HAP-1 (cell line): ENCODE results near the gene CFC1B.
"Not testable (repeated sequence)": the region's sequence is repeated elsewhere in the genome, so short reads cannot be mapped to it uniquely, and the experiment has no call there.

Experiments
- DNase-seq, 2 experiments: peaks; one replicate each; pipeline ENCODE4 v3.0.0-alpha.2; 2016 to 2020; ENCODE audit warnings: low spot score in 2 of 2
- H3K27me3 ChIP-seq: fragments of 250-450 bp; sonication (Bioruptor Pico); 2 replicates; pipeline ENCODE4 v1.5.1; 2020; ENCODE audit warnings: low read depth, mild to moderate bottlenecking, moderate library complexity
- H3K36me3 ChIP-seq: fragments of 250-450 bp; sonication (Bioruptor Pico); replicated peaks from 2 replicates; pipeline ENCODE4 v1.5.1; 2020; ENCODE audit warnings: mild to moderate bottlenecking
- H3K4me1 ChIP-seq: fragments of 250-450 bp; sonication (Bioruptor Pico); 2 replicates; pipeline ENCODE4 v1.5.1; 2020; ENCODE audit warnings: mild to moderate bottlenecking
- H3K4me3 ChIP-seq: fragments of 250-450 bp; sonication (Bioruptor Pico); 2 replicates; pipeline ENCODE4 v1.5.1; 2020; ENCODE audit warnings: mild to moderate bottlenecking, moderate library complexity
- H3K9me3 ChIP-seq: fragments of 250-450 bp; sonication (Bioruptor Pico); 2 replicates; pipeline ENCODE4 v1.5.1; 2020; ENCODE audit warnings: mild to moderate bottlenecking, moderate library complexity
- in situ Hi-C: fragments of 300-500 bp; cut with MboI; formaldehyde crosslinking; loops from 3 replicates; pipeline ENCODE4 v1.14.3; 2020; ENCODE audit warnings: low sequenced_read_pairs, inconsistent platforms, mixed read lengths

Gene CFC1B

GRCh38 chr2:130542789-130543188 lies 21.8 kb downstream of the CFC1B start:
- in situ Hi-C loops, DNase-seq, H3K9me3 ChIP-seq, H3K4me1 ChIP-seq, H3K36me3 ChIP-seq, H3K27me3 ChIP-seq, H3K4me3 ChIP-seq: not testable (repeated sequence)

DNA sequence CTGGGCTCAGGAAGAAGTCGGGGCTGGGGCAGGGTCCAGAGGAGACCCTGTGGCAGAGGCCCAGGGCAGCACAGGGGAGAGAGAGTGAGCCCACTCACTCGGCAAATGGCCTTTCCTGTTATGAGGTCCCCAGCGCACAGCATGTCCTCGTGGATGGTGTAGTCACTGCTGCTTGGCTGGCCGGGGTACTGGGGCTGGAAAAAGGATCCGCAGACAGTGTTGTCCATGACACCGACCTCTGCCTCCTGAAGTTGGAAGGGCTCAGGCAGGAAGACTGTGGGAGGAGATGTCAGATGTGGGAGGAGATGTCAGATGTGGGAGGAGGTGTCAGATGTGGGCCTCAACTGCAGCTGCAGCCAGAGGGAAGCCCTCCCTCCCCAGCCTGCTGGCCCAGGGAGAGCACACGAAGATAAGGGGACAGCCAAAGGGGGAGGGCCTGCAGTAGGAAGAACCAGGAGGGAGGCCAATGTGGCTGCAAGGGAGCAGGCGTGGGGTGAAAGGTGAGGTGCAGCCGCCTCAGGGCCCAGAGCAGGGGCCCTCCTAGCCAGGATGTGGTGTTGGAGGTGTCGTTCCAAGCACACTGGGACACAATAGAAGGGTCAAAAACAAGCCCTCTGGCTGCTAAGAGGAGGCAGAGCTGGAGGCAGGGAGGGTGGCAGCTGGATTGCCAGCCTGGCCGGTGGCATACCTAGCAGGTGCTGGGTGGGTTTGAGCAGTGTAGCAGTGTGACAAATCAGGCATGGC lies 22.9 kb downstream of the CFC1B start:
- in situ Hi-C loops = not testable (repeated sequence)

DNA sequence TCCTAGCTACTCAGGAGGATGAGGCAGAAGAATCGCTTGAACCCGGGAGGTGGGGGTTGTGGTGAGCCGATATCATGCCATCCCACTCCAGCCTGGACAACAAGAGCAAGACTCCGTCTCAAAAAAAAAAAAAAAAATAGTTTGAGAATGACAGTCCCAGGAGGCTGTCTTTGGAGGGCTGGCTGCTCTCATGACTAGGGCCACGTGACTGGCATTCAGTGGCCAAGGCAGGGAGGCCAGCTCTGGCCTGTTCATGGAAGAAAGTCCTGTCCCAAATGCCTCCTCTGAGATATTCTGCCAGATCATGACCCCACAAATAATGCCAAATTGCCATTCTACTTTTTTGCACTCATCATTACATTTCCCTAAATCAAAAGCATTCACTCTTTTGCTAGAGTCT lies 24.0 kb downstream of the CFC1B start:
- H3K4me1 ChIP-seq, H3K27me3 ChIP-seq, in situ Hi-C loops, H3K4me3 ChIP-seq, H3K9me3 ChIP-seq, H3K36me3 ChIP-seq, DNase-seq: not testable (repeated sequence)

More for the DNA sequence above, 22.9 kb downstream of the CFC1B start:
- not testable (repeated sequence) for H3K9me3 ChIP-seq, H3K27me3 ChIP-seq, H3K4me3 ChIP-seq, DNase-seq, H3K4me1 ChIP-seq, H3K36me3 ChIP-seq

DNA sequence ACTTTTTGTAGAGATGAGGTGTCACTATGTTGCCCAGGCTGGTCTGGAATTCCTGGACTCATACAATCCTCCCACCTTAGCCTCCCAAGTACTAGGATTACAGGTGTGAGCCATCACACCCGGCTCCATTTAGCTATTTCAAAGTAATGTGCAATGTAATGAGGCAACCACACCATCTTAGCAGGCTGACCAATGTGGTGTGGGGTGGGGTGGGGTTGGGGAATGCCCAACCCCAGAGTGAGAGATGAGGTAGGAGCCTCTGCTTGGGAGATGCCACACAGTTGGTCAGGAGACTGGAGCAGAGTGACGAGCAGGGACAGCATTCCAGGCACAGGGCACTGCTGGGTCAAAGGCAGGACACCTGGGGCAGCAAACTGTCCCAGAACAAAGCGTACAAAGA lies 27.4 kb downstream of the CFC1B start:
- H3K9me3 ChIP-seq, H3K4me3 ChIP-seq, in situ Hi-C loops, H3K27me3 ChIP-seq, DNase-seq, H3K36me3 ChIP-seq, H3K4me1 ChIP-seq: not testable (repeated sequence)

DNA sequence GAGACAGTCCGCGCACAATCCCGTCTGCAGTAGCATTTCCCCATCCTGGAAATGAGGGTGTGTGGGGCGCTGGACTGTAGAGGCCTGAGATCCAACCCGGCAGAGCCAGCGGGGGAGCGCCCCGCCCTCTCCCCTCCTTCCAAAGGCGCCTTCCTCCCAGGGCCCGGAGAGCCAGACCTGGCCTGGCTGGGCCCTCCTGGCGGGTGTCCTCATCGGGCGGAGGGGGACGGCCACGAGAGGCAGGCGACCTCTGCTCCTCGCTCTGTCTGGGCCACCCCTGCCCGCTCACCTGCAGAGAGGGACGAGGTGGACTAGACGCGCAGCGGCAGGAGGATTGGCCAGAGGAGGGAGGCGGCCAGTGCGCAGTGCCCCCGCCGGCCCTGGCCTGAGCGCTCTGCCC lies 28.5 kb downstream of the CFC1B start:
- H3K4me3 ChIP-seq, H3K9me3 ChIP-seq, in situ Hi-C loops, DNase-seq, H3K4me1 ChIP-seq, H3K36me3 ChIP-seq, H3K27me3 ChIP-seq: not testable (repeated sequence)

DNA sequence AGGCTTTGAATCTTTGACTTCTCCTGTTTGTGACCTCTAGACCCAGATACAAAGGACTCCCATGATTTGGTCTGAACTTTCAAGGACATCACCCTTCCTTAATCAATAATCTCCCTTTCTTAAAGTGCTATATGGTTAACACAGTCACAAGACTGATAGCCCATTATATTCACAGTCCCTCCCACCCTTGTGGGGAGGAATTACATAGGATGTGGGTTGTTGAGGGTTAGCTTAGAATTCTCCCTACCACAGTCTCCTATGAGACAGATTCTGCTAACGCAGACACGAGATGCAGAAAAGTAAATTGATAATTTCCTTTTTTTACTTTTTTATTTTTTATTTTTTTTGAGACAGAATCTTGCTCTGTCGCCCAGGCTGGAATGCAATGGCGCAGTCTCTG lies 33.2 kb downstream of the CFC1B start:
- H3K9me3 ChIP-seq, DNase-seq, H3K4me1 ChIP-seq, H3K27me3 ChIP-seq, in situ Hi-C loops, H3K36me3 ChIP-seq, H3K4me3 ChIP-seq: not testable (repeated sequence)

DNA sequence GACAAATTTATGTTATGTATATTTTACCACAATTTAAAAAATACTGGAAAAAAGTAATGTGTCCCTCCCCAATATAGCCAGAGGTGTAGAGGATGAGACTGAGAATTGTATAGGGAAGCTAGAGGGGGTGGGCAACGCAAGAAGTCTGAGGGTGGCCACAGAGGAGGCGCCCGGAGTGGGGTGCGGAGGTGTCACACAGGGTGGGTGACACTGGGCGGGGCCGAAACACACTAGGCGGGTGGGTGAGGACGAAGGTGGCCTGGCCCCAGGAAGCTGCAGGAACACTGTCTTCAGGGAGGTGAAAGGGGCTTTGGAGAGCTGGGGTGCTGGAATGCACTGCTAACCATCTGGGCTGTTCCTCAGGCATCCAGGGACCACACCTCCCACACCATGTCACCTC lies 35.4 kb downstream of the CFC1B start:
- H3K4me1 ChIP-seq, H3K27me3 ChIP-seq, DNase-seq, H3K4me3 ChIP-seq, in situ Hi-C loops, H3K9me3 ChIP-seq, H3K36me3 ChIP-seq: not testable (repeated sequence)

- H3K4me1 ChIP-seq, H3K36me3 ChIP-seq, in situ Hi-C loops, H3K4me3 ChIP-seq, DNase-seq, H3K9me3 ChIP-seq, H3K27me3 ChIP-seq: not testable (repeated sequence)
Observed at GRCh38 chr2:130566165-130566564, 45.1 kb downstream of the CFC1B start.

DNA sequence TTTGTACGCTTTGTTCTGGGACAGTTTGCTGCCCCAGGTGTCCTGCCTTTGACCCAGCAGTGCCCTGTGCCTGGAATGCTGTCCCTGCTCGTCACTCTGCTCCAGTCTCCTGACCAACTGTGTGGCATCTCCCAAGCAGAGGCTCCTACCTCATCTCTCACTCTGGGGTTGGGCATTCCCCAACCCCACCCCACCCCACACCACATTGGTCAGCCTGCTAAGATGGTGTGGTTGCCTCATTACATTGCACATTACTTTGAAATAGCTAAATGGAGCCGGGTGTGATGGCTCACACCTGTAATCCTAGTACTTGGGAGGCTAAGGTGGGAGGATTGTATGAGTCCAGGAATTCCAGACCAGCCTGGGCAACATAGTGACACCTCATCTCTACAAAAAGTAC lies 50.9 kb downstream of the CFC1B start:
- H3K36me3 ChIP-seq, H3K4me3 ChIP-seq, DNase-seq, in situ Hi-C loops, H3K9me3 ChIP-seq, H3K27me3 ChIP-seq, H3K4me1 ChIP-seq: not testable (repeated sequence)

GRCh38 chr2:130574230-130574629 lies 53.2 kb downstream of the CFC1B start:
- H3K36me3 ChIP-seq = not testable (repeated sequence)

GRCh38 chr2:130576209-130576784 lies 55.3 kb downstream of the CFC1B start:
- H3K9me3 ChIP-seq, in situ Hi-C loops, H3K4me3 ChIP-seq, H3K27me3 ChIP-seq, DNase-seq, H3K36me3 ChIP-seq, H3K4me1 ChIP-seq: not testable (repeated sequence)

More at GRCh38 chr2:130574230-130574629, 53.2 kb downstream of the CFC1B start:
- H3K4me3 ChIP-seq, H3K9me3 ChIP-seq, H3K27me3 ChIP-seq, H3K4me1 ChIP-seq, in situ Hi-C loops, DNase-seq: not testable (repeated sequence)

- H3K4me3 ChIP-seq, in situ Hi-C loops, H3K9me3 ChIP-seq, H3K36me3 ChIP-seq, H3K27me3 ChIP-seq, H3K4me1 ChIP-seq, DNase-seq: not testable (repeated sequence)
Observed at GRCh38 chr2:130577559-130577958, 56.5 kb downstream of the CFC1B start.
